Mesendoderm (in vitro differentiated cells): ENCODE results near the gene ERGIC1.
A peak's percentile ranks its signal among the peaks of the same experiment; 100 is the strongest.

Experiments
- DNase-seq: peaks from one replicate; pipeline ENCODE4 v3.0.0; 2013
- H2AK5ac ChIP-seq: 2 replicates; pipeline ENCODE4 v1.6.1; 2013; ENCODE audit warnings: low read length, inconsistent platforms
- H2BK120ac ChIP-seq: 2 replicates; pipeline ENCODE4 v1.6.1; 2013; ENCODE audit warnings: low read depth, mild to moderate bottlenecking, low read length, moderate library complexity, mixed read lengths
- H2BK15ac ChIP-seq: replicated peaks from 2 replicates; pipeline ENCODE4 v1.6.1; 2013; ENCODE audit warnings: low read depth, mild to moderate bottlenecking, moderate library complexity
- H2BK5ac ChIP-seq: 2 replicates; pipeline ENCODE4 v1.6.1; 2013; ENCODE audit warnings: low read length, inconsistent platforms
- H3K18ac ChIP-seq: 2 replicates; pipeline ENCODE4 v1.6.1; 2013; ENCODE audit warnings: mild to moderate bottlenecking, low read length, mixed read lengths
- H3K23ac ChIP-seq: one replicate; pipeline ENCODE4 v1.6.1; 2013; ENCODE audit warnings: low read length
- H3K27ac ChIP-seq: 2 replicates; pipeline ENCODE4 v1.5.1; 2013; ENCODE audit warnings: low read depth, mild to moderate bottlenecking, inconsistent platforms, low read length, moderate library complexity
- H3K27me3 ChIP-seq: 2 replicates; pipeline ENCODE4 v1.6.1; 2013; ENCODE audit warnings: low read length, control low read depth, mild to moderate bottlenecking, inconsistent platforms; ENCODE audit not compliant: insufficient read depth, poor library complexity
- H3K36me3 ChIP-seq: 2 replicates; pipeline ENCODE4 v1.6.1; 2013; ENCODE audit warnings: low read length, inconsistent platforms; ENCODE audit not compliant: control insufficient read depth, insufficient read depth
- H3K4ac ChIP-seq: one replicate; pipeline ENCODE4 v1.6.1; 2013; ENCODE audit warnings: low read depth, mild to moderate bottlenecking, low read length, moderate library complexity
- H3K4me1 ChIP-seq: 2 replicates; pipeline ENCODE4 v1.6.1; 2013; ENCODE audit warnings: low read depth, low read length, inconsistent platforms; ENCODE audit not compliant: control insufficient read depth
- H3K4me2 ChIP-seq: 2 replicates; pipeline ENCODE4 v1.6.1; 2013; ENCODE audit warnings: low read length
- H3K4me3 ChIP-seq: 2 replicates; pipeline ENCODE4 v1.5.1; 2013; ENCODE audit warnings: mild to moderate bottlenecking, low read length
- H3K56ac ChIP-seq: one replicate; pipeline ENCODE4 v1.6.1; 2013; ENCODE audit warnings: low read length
- H3K79me1 ChIP-seq: 2 replicates; pipeline ENCODE4 v1.6.1; 2013; ENCODE audit warnings: low read length, inconsistent platforms
- H3K79me2 ChIP-seq: 2 replicates; pipeline ENCODE4 v1.6.1; 2013; ENCODE audit warnings: mild to moderate bottlenecking, low read length; ENCODE audit not compliant: control insufficient read depth, insufficient read depth
- H3K9ac ChIP-seq: 2 replicates; pipeline ENCODE4 v1.6.1; 2013; ENCODE audit warnings: low read length, inconsistent platforms
- H4K5ac ChIP-seq: one replicate; pipeline ENCODE4 v1.6.1; 2013; ENCODE audit warnings: low read length
- H4K8ac ChIP-seq: one replicate; pipeline ENCODE4 v1.6.1; 2013; ENCODE audit warnings: low read depth, mild to moderate bottlenecking, control low read depth, low read length, moderate library complexity
- WGBS: extraction: QIAGEN DNeasy Blood & Tissue Kit; methylation state at CpG from one replicate; pipeline ENCODE4 v1.1.7; 2013; ENCODE audit warnings: low lambda C conversion rate, missing lambda C conversion rate; ENCODE audit not compliant: insufficient coverage; ENCODE audit errors: extremely low coverage; 5-methylcytosine and 5-hydroxymethylcytosine counted together

Gene ERGIC1

GRCh38 chr5:172793577-172794488 is 40.2 kb upstream of the ERGIC1 start:
- H4K8ac ChIP-seq, result no peak overlapping the region
- no peak overlapping the region for H2BK120ac ChIP-seq
- H3K79me2 ChIP-seq, result no peaks in the 10 kb centered on the region
- no peaks in the 10 kb centered on the region for H3K27me3 ChIP-seq
- no peaks in the 10 kb centered on the region for H3K79me1 ChIP-seq
- H2BK5ac ChIP-seq, result no peak overlapping the region
- no peak overlapping the region for H4K5ac ChIP-seq
- DNase-seq, result no peak
- no peak overlapping the region for H2AK5ac ChIP-seq
- no peak overlapping the region for H3K4me2 ChIP-seq
- no peak overlapping the region for H2BK15ac ChIP-seq
- no peaks in the 10 kb centered on the region for H3K36me3 ChIP-seq
- no peak overlapping the region for H3K4ac ChIP-seq
- H3K4me1 ChIP-seq, result peaks cover 2% of the 10 kb centered on the region
- H3K18ac ChIP-seq, result no peak overlapping the region
- no peak overlapping the region for H3K4me3 ChIP-seq
- no peak overlapping the region for H3K23ac ChIP-seq
- no CpG with 5 or more reads among the region's 17 CpGs for WGBS
- no peak overlapping the region for H3K27ac ChIP-seq
- no peak overlapping the region for H3K56ac ChIP-seq
- H3K9ac ChIP-seq, result no peak overlapping the region

GRCh38 chr5:172795318-172795977 is 38.6 kb upstream of the ERGIC1 start:
- Histone ChIP-seq H3K27ac (no peak overlapping the region), H3K4me1 (no peaks in the 10 kb centered on the region), H3K9ac (no peak overlapping the region)

GRCh38 chr5:172796306-172796705 is 37.7 kb upstream of the ERGIC1 start:
- Histone ChIP-seq H3K27me3 (no peaks in the 10 kb centered on the region), H2BK15ac (no peak overlapping the region), H3K79me1 (no peaks in the 10 kb centered on the region), H3K9ac (no peak overlapping the region), H2BK5ac (no peak overlapping the region), H3K36me3 (no peaks in the 10 kb centered on the region), H3K4me3 (no peak overlapping the region), H3K18ac (no peak overlapping the region), H4K8ac (no peak overlapping the region), H2AK5ac (no peak overlapping the region), H3K23ac (no peak overlapping the region), H3K4me1 (no peaks in the 10 kb centered on the region), H3K4me2 (no peak overlapping the region), H2BK120ac (no peak overlapping the region), H3K4ac (no peak overlapping the region), H3K79me2 (no peaks in the 10 kb centered on the region), H3K56ac (no peak overlapping the region), H4K5ac (no peak overlapping the region), H3K27ac (no peak overlapping the region)
- no CpG with 5 or more reads among the region's 6 CpGs for WGBS
- no peak for DNase-seq

More at GRCh38 chr5:172795318-172795977, 38.6 kb upstream of the ERGIC1 start:
- Histone ChIP-seq H4K8ac (no peak overlapping the region), H2BK15ac (no peak overlapping the region), H3K79me1 (no peaks in the 10 kb centered on the region), H3K79me2 (no peaks in the 10 kb centered on the region), H3K4me2 (no peak overlapping the region), H3K18ac (no peak overlapping the region), H3K56ac (peak overlapping the region; percentile 25), H2BK120ac (no peak overlapping the region), H2BK5ac (no peak overlapping the region), H2AK5ac (no peak overlapping the region), H3K36me3 (no peaks in the 10 kb centered on the region), H3K4me3 (no peak overlapping the region), H3K27me3 (no peaks in the 10 kb centered on the region), H3K23ac (no peak overlapping the region), H3K4ac (no peak overlapping the region), H4K5ac (no peak overlapping the region)
- WGBS, result no CpG with 5 or more reads among the region's 13 CpGs
- DNase-seq, result peak; percentile 60

- H2BK120ac ChIP-seq, result no peak overlapping the region
- no peaks in the 10 kb centered on the region for H3K4me1 ChIP-seq
- H3K4me2 ChIP-seq, result no peak overlapping the region
- no peak overlapping the region for H3K23ac ChIP-seq
- no peak overlapping the region for H2BK15ac ChIP-seq
- no peaks in the 10 kb centered on the region for H3K27me3 ChIP-seq
- no peaks in the 10 kb centered on the region for H3K79me2 ChIP-seq
- no peak overlapping the region for H2BK5ac ChIP-seq
- no peaks in the 10 kb centered on the region for H3K79me1 ChIP-seq
- DNase-seq, result no peak
- H4K5ac ChIP-seq, result no peak overlapping the region
- no peaks in the 10 kb centered on the region for H3K36me3 ChIP-seq
- no peak overlapping the region for H3K9ac ChIP-seq
- H3K4me3 ChIP-seq, result no peak overlapping the region
- no peak overlapping the region for H3K18ac ChIP-seq
- WGBS, result no CpG with 5 or more reads among the region's 5 CpGs
- H2AK5ac ChIP-seq, result no peak overlapping the region
- no peak overlapping the region for H3K4ac ChIP-seq
- H3K27ac ChIP-seq, result no peak overlapping the region
- H3K56ac ChIP-seq, result no peak overlapping the region
- H4K8ac ChIP-seq, result no peak overlapping the region
These were observed 36.3 kb upstream of the ERGIC1 start for GRCh38 chr5:172797771-172798191.

- no peaks in the 10 kb centered on the region for H3K4me1 ChIP-seq
- no peak overlapping the region for H3K9ac ChIP-seq
- H3K23ac ChIP-seq, result no peak overlapping the region
- H3K4ac ChIP-seq, result no peak overlapping the region
- DNase-seq, result no peak
- H4K8ac ChIP-seq, result no peak overlapping the region
- no peak overlapping the region for H3K4me2 ChIP-seq
- no peak overlapping the region for H2BK5ac ChIP-seq
- no peak overlapping the region for H4K5ac ChIP-seq
- H3K27ac ChIP-seq, result no peak overlapping the region
- H3K27me3 ChIP-seq, result no peaks in the 10 kb centered on the region
- H3K36me3 ChIP-seq, result no peaks in the 10 kb centered on the region
- H2BK120ac ChIP-seq, result no peak overlapping the region
- WGBS, result no CpG with 5 or more reads among the region's 14 CpGs
- no peak overlapping the region for H2AK5ac ChIP-seq
- no peaks in the 10 kb centered on the region for H3K79me1 ChIP-seq
- H3K18ac ChIP-seq, result no peak overlapping the region
- H3K79me2 ChIP-seq, result no peaks in the 10 kb centered on the region
- H3K56ac ChIP-seq, result no peak overlapping the region
- no peak overlapping the region for H3K4me3 ChIP-seq
- no peak overlapping the region for H2BK15ac ChIP-seq
These were observed 35.4 kb upstream of the ERGIC1 start for GRCh38 chr5:172798422-172799215.
